GM12878 (cell line): Measurements from ENCODE around the gene ATF7.

Experiments
- BACH1 ChIP-seq: fragments of 450-650 bp; IDR thresholded peaks from 2 replicates; pipeline ENCODE4 v1.6.1; 2017; ENCODE audit warnings: mild to moderate bottlenecking, borderline replicate concordance
- CBFB ChIP-seq: IDR thresholded peaks from 2 replicates; pipeline ENCODE4 v1.6.1; 2016; ENCODE audit warnings: antibody characterized with exemption, low read depth
- CREB1 ChIP-seq: IDR thresholded peaks from 2 replicates; pipeline ENCODE4 v1.6.1; 2012; ENCODE audit warnings: low read depth, mild to moderate bottlenecking, inconsistent platforms
- EP300 ChIP-seq, 2 experiments: fragments of 150-350 bp in 1 of 2; IDR thresholded peaks; 2 replicates each; pipeline ENCODE4 v1.6.1; 2011 to 2012; ENCODE audit warnings: low read depth in 2 of 2, low read length in 2 of 2, borderline replicate concordance in 1 of 2, improper control_type of control experiment in 1 of 2, inconsistent platforms in 1 of 2; ENCODE audit not compliant: control insufficient read depth in 1 of 2
- ESRRA ChIP-seq: IDR thresholded peaks from 2 replicates; pipeline ENCODE4 v1.6.1; 2012; ENCODE audit warnings: mild to moderate bottlenecking, low read length, improper control_type of control experiment
- JUND ChIP-seq: IDR thresholded peaks from 2 replicates; pipeline ENCODE4 v1.6.1; 2012; ENCODE audit warnings: low read depth, mild to moderate bottlenecking, low read length, improper control_type of control experiment, moderate library complexity
- NFIC ChIP-seq: IDR thresholded peaks from 2 replicates; pipeline ENCODE4 v1.6.1; 2012; ENCODE audit warnings: low read depth, mild to moderate bottlenecking, inconsistent platforms, low read length, moderate library complexity
- PAX8 ChIP-seq: fragments of 450-650 bp; IDR thresholded peaks from 2 replicates; pipeline ENCODE4 v1.6.1; 2017; ENCODE audit warnings: mild to moderate bottlenecking, moderate library complexity
- POLR2AphosphoS5 ChIP-seq: IDR thresholded peaks from 2 replicates; pipeline ENCODE4 v1.6.1; 2011; ENCODE audit warnings: mild to moderate bottlenecking, low read length, inconsistent platforms
- TF ChIP-seq, protein P1 (sequence below), 3 experiments: IDR thresholded peaks in 2 of 3; conservative IDR thresholded peaks in 1 of 3; 2 replicates each; pipeline ENCODE4 v1.5.1; 2011; ENCODE audit warnings: low read depth in 3 of 3, low read length in 3 of 3, mild to moderate bottlenecking in 3 of 3, control low read depth in 2 of 3, moderate library complexity in 2 of 3, inconsistent platforms in 1 of 3, mixed read lengths in 1 of 3; ENCODE audit not compliant: control insufficient read depth in 2 of 3, insufficient read depth in 1 of 3; ENCODE audit errors: extremely low read depth in 1 of 3
- TF ChIP-seq, protein P2 (sequence below): fragments of 150-350 bp; IDR thresholded peaks from 2 replicates; pipeline ENCODE4 v1.6.1; 2014; ENCODE audit warnings: mild to moderate bottlenecking, low read depth, low read length

DNA sequence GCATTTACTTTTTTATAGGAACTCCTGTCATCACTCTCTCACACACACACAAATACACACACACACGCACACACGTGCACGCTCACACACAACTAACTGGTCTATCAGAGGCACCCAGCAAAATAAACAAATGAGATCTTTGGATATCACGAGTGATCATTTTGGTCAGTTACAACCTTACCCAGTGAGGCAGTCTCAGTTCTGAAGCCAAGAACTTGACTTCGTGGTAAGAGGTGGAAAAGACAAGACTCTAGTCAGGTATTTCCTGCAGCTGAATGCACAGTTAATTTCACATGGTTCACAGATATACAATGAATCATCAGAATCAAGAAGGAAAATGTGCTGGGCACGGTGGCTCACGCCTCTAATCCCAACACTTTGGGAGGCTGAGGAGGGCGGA, 39.4 kb downstream of the ATF7 start:
- TF ChIP-seq, protein P1, sequence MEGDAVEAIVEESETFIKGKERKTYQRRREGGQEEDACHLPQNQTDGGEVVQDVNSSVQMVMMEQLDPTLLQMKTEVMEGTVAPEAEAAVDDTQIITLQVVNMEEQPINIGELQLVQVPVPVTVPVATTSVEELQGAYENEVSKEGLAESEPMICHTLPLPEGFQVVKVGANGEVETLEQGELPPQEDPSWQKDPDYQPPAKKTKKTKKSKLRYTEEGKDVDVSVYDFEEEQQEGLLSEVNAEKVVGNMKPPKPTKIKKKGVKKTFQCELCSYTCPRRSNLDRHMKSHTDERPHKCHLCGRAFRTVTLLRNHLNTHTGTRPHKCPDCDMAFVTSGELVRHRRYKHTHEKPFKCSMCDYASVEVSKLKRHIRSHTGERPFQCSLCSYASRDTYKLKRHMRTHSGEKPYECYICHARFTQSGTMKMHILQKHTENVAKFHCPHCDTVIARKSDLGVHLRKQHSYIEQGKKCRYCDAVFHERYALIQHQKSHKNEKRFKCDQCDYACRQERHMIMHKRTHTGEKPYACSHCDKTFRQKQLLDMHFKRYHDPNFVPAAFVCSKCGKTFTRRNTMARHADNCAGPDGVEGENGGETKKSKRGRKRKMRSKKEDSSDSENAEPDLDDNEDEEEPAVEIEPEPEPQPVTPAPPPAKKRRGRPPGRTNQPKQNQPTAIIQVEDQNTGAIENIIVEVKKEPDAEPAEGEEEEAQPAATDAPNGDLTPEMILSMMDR (IDR thresholded peaks at IDR 0.05 in 2 of 3, conservative IDR thresholded peaks at IDR 0.05 in 1 of 3; ENCODE audit: control insufficient read depth in 2 of 3, extremely low read depth in 1 of 3, insufficient read depth in 1 of 3, low read depth in 3 of 3, low read length in 3 of 3): no peak
- TF ChIP-seq JUND (no peak), ESRRA (no peak), NFIC (no peak), CBFB (no peak), EP300 (IDR thresholded peaks at IDR 0.05; ENCODE audit: borderline replicate concordance in 1 of 2, control insufficient read depth in 1 of 2, low read depth in 2 of 2, low read length in 2 of 2) (no peak), POLR2AphosphoS5 (no peak), PAX8 (no peak), BACH1 (no peak), CREB1 (no peak)
- TF ChIP-seq, protein P2, sequence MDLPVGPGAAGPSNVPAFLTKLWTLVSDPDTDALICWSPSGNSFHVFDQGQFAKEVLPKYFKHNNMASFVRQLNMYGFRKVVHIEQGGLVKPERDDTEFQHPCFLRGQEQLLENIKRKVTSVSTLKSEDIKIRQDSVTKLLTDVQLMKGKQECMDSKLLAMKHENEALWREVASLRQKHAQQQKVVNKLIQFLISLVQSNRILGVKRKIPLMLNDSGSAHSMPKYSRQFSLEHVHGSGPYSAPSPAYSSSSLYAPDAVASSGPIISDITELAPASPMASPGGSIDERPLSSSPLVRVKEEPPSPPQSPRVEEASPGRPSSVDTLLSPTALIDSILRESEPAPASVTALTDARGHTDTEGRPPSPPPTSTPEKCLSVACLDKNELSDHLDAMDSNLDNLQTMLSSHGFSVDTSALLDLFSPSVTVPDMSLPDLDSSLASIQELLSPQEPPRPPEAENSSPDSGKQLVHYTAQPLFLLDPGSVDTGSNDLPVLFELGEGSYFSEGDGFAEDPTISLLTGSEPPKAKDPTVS: no peak
